GM23248 (cell line): Measurements from ENCODE around the gene PTX4. TPM values are rescaled to one million over a fixed set of nuclear protein-coding genes. Genes with fewer than 3 reads are reported as not detected.
A peak's percentile ranks its signal among the peaks of the same experiment; 100 is the strongest.

ENCODE experiments used
- DNase-seq: peaks from one replicate; pipeline ENCODE4 v3.0.0-alpha.2; 2015
- H2AFZ ChIP-seq: fragments of 200-600 bp; sonication (generic); 2 replicates; pipeline ENCODE4 v1.6.1; 2016; ENCODE audit warnings: antibody characterized with exemption
- H3F3A ChIP-seq: fragments of 200-600 bp; sonication (generic); 2 replicates; pipeline ENCODE4 v1.6.1; 2016; ENCODE audit warnings: mild to moderate bottlenecking, antibody characterized with exemption, mixed run types; ENCODE audit not compliant: insufficient read depth
- H3K27ac ChIP-seq: fragments of 200-600 bp; sonication (generic); 2 replicates; pipeline ENCODE4 v1.5.1; 2016; ENCODE audit warnings: mild to moderate bottlenecking
- H3K27me3 ChIP-seq: fragments of 200-600 bp; sonication (generic); replicated peaks from 2 replicates; pipeline ENCODE4 v1.6.1; 2016; ENCODE audit warnings: mild to moderate bottlenecking; ENCODE audit not compliant: insufficient read depth
- H3K36me3 ChIP-seq: fragments of 200-600 bp; sonication (generic); 2 replicates; pipeline ENCODE4 v1.6.1; 2016; ENCODE audit warnings: low read depth, mild to moderate bottlenecking
- H3K4me1 ChIP-seq: fragments of 200-600 bp; sonication (generic); 2 replicates; pipeline ENCODE4 v1.6.1; 2016; ENCODE audit warnings: mild to moderate bottlenecking; ENCODE audit not compliant: insufficient read depth
- H3K4me2 ChIP-seq: fragments of 200-600 bp; sonication (generic); one replicate; pipeline ENCODE4 v1.6.1; 2016; ENCODE audit warnings: mild to moderate bottlenecking; ENCODE audit not compliant: unreplicated experiment
- H3K4me3 ChIP-seq: fragments of 200-600 bp; sonication (generic); 2 replicates; pipeline ENCODE4 v1.5.1; 2016; ENCODE audit warnings: mild to moderate bottlenecking
- H3K79me2 ChIP-seq: fragments of 200-600 bp; sonication (generic); 2 replicates; pipeline ENCODE4 v1.6.1; 2016; ENCODE audit warnings: mild to moderate bottlenecking; ENCODE audit not compliant: insufficient read depth
- H3K9ac ChIP-seq: fragments of 200-600 bp; sonication (generic); 2 replicates; pipeline ENCODE4 v1.6.1; 2016; ENCODE audit warnings: mild to moderate bottlenecking
- H3K9me2 ChIP-seq: fragments of 200-600 bp; sonication (generic); 2 replicates; pipeline ENCODE4 v1.6.1; 2016; ENCODE audit warnings: mixed run types, mild to moderate bottlenecking, moderate library complexity; ENCODE audit not compliant: insufficient read depth
- H3K9me3 ChIP-seq: fragments of 200-600 bp; sonication (generic); one replicate; pipeline ENCODE4 v1.6.1; 2017; ENCODE audit warnings: low read depth
- H4K20me1 ChIP-seq: fragments of 200-600 bp; sonication (generic); 2 replicates; pipeline ENCODE4 v1.6.0; 2016; ENCODE audit not compliant: insufficient read depth
- EZH2 ChIP-seq: fragments of 200-600 bp; sonication (generic); IDR thresholded peaks from 2 replicates; pipeline ENCODE4 v1.6.1; 2018; ENCODE audit warnings: antibody characterized with exemption, mild to moderate bottlenecking; ENCODE audit not compliant: insufficient read depth, poor library complexity, severe bottlenecking
- EZH2phosphoT487 ChIP-seq: fragments of 200-600 bp; sonication (generic); IDR thresholded peaks from 2 replicates; pipeline ENCODE4 v1.6.1; 2018; ENCODE audit warnings: antibody characterized with exemption, moderate library complexity, mild to moderate bottlenecking, low read depth; ENCODE audit not compliant: insufficient read depth
- WGBS, 2 experiments: methylation state at CpG; one replicate each; pipeline ENCODE4 v1.1.6; 2015 to 2017; ENCODE audit warnings: low lambda C conversion rate in 2 of 2, low coverage in 1 of 2; ENCODE audit errors: missing lambda C conversion rate in 2 of 2; 5-methylcytosine and 5-hydroxymethylcytosine counted together
- in situ Hi-C: fragments of 300-500 bp; cut with MboI; formaldehyde crosslinking; loops from 2 replicates; pipeline ENCODE4 v1.15.0; 2020
- polyA plus RNA-seq: library from polyadenylated mRNA; unstranded; fragments of >200 nt; fragmentation: Nextera tagmentation; extraction: Ambion mirVana; gene quantifications from 2 replicates; pipeline ENCODE4 v1.2.1, GENCODE V29; 2016
- total RNA-seq: library from RNA; depleted of rRNA; stranded (reverse); fragments of >200 nt; shearing (Covaris generic); gene quantifications from 2 replicates; pipeline ENCODE4 v1.2.3, GENCODE V29; 2014

The PTX4 gene
- total and polyA plus RNA-seq, 2 experiments from 2014 or later: not detected

GRCh38 chr16:1532771-1533170, 44.0 kb upstream of the PTX4 start:
- no peaks in the 10 kb centered on the region for H3K9me2 ChIP-seq
- H3K9me3 ChIP-seq: no peaks in the 10 kb centered on the region
- no peaks in the 10 kb centered on the region; the same call in 1 of the 2 replicates for H4K20me1 ChIP-seq
- H3K4me2 ChIP-seq: peak overlapping the region; percentile 91
- H3K4me1 ChIP-seq: peaks cover 39% of the 10 kb centered on the region
- no peaks in the 10 kb centered on the region for H3K36me3 ChIP-seq
- peaks cover 40% of the 10 kb centered on the region for H3K79me2 ChIP-seq
- H3K4me3 ChIP-seq: no peak overlapping the region
- peak overlapping the region; percentile 78 for H3K27ac ChIP-seq
- H3K27me3 ChIP-seq: no peaks in the 10 kb centered on the region
- WGBS, 2 experiments: 39 to 41% methylated on average over 10 of the region's 10 CpGs
- DNase-seq: peak; percentile 19
- TF ChIP-seq EZH2 (no peak), EZH2phosphoT487 (no peak)
- peak overlapping the region; percentile 88 for H3K9ac ChIP-seq
- in situ Hi-C loops: no loop called here
- peaks cover 14% of the 10 kb centered on the region for H3F3A ChIP-seq
- peak overlapping the region; percentile 25; the same call in 1 of the 2 replicates for H2AFZ ChIP-seq

GRCh38 chr16:1532081-1532760, 43.5 kb upstream of the PTX4 start:
- Histone ChIP-seq H3K9me2 (no peaks in the 10 kb centered on the region), H3K9ac (peak overlapping the region; percentile 88; the same call in 1 of the 2 replicates), H3K4me2 (no peak overlapping the region), H3K4me3 (no peak overlapping the region), H2AFZ (no peak overlapping the region), H3K4me1 (peaks cover 39% of the 10 kb centered on the region), H3F3A (peaks cover 14% of the 10 kb centered on the region), H3K9me3 (no peaks in the 10 kb centered on the region), H3K79me2 (peaks cover 34% of the 10 kb centered on the region), H3K27me3 (no peaks in the 10 kb centered on the region), H4K20me1 (no peaks in the 10 kb centered on the region; the same call in 1 of the 2 replicates), H3K27ac (peak overlapping the region; percentile 78), H3K36me3 (no peaks in the 10 kb centered on the region)
- 41 to 46% methylated on average over 24 to 28 of the region's 28 CpGs for WGBS, 2 experiments
- in situ Hi-C loops: no loop called here
- peak; percentile 58 for DNase-seq
- TF ChIP-seq EZH2phosphoT487: no peak
- no peak for TF ChIP-seq EZH2

- no peak overlapping the region for H3K4me3 ChIP-seq
- peaks cover 28% of the 10 kb centered on the region for H3K79me2 ChIP-seq
- no peak overlapping the region for H2AFZ ChIP-seq
- DNase-seq: peak; percentile 25
- peaks cover 39% of the 10 kb centered on the region for H3K4me1 ChIP-seq
- TF ChIP-seq EZH2phosphoT487 (no peak), EZH2 (no peak)
- H3K27ac ChIP-seq: peak overlapping the region; percentile 71; the same call in 1 of the 2 replicates
- H3F3A ChIP-seq: peaks cover 14% of the 10 kb centered on the region
- H3K36me3 ChIP-seq: no peaks in the 10 kb centered on the region
- peak overlapping the region; percentile 52 for H3K4me2 ChIP-seq
- no peaks in the 10 kb centered on the region for H3K9me3 ChIP-seq
- no peaks in the 10 kb centered on the region for H3K9me2 ChIP-seq
- H3K27me3 ChIP-seq: no peaks in the 10 kb centered on the region
- peak overlapping the region; percentile 52; the same call in 1 of the 2 replicates for H3K9ac ChIP-seq
- no peaks in the 10 kb centered on the region for H4K20me1 ChIP-seq
- in situ Hi-C loops: no loop called here
- 58 to 62% methylated on average over 14 of the region's 14 CpGs for WGBS, 2 experiments
Measured at GRCh38 chr16:1531638-1531910, 42.8 kb upstream of the PTX4 start.

GRCh38 chr16:1530883-1531637, 42.3 kb upstream of the PTX4 start:
- Histone ChIP-seq H3K4me1 (peaks cover 39% of the 10 kb centered on the region), H3K27ac (peak overlapping the region; percentile 71), H3K27me3 (no peaks in the 10 kb centered on the region), H2AFZ (peak overlapping the region; percentile 61), H3K9me2 (no peaks in the 10 kb centered on the region), H3F3A (peaks cover 14% of the 10 kb centered on the region), H3K9ac (peak overlapping the region; percentile 52), H3K36me3 (no peaks in the 10 kb centered on the region), H3K79me2 (peaks cover 22% of the 10 kb centered on the region), H3K9me3 (no peaks in the 10 kb centered on the region), H3K4me2 (peak overlapping the region; percentile 52), H4K20me1 (no peaks in the 10 kb centered on the region), H3K4me3 (0 out of 2 replicates have a peak overlapping the region, but pooled peaks have one; percentile 39)
- peak; percentile 91 for DNase-seq
- 8 to 10% methylated on average over 35 of the region's 35 CpGs for WGBS, 2 experiments
- TF ChIP-seq EZH2 (no peak), EZH2phosphoT487 (no peak)
- in situ Hi-C loops: no loop called here
